ENCODE data around the gene RFX2.
"Not testable (repeated sequence)": the region's sequence is repeated elsewhere in the genome, so short reads cannot be mapped to it uniquely, and the experiment has no call there.

The RFX2 gene

DNA sequence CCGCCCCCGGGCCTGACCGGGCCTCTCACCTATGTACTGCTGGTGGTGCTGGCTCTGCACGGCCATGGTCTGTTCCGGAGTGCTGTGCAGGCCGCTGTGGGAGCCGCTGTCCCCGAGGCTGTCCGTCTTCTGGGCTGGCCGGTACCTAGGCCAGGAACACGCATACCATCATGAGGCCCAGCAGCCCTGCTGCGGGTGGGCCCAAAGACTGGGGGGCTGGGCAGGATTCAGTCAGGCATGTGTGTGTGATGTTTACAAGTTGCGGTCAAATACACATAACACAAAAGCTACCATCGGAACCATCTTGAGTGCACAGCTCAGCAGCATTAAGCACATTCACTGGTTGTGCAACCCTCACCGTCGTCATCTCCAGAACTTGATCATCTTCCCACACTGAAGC is 100.2 kb downstream of the RFX2 start:
- no peak for DNase-seq

DNA sequence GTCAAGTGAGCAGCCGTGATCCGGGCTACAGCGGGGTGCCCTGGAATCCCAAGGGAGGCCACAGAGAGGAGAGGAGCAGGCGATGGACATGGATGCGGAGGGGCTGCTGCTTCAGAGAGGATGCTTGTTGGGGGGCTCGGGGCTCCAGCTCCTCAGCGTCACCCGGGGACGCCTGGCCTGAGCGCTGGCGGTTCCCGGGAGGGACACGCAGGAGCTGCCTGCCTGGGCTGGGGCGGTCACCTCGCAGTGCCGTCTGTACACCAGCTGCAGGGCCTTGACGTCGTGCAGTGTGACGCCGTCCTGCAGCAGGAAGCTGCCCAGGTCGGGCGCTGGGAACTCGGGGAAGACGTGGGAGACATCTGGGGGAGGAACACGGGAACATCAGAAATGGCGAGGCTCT is 102.4 kb downstream of the RFX2 start:
- DNase-seq = no peak

DNA sequence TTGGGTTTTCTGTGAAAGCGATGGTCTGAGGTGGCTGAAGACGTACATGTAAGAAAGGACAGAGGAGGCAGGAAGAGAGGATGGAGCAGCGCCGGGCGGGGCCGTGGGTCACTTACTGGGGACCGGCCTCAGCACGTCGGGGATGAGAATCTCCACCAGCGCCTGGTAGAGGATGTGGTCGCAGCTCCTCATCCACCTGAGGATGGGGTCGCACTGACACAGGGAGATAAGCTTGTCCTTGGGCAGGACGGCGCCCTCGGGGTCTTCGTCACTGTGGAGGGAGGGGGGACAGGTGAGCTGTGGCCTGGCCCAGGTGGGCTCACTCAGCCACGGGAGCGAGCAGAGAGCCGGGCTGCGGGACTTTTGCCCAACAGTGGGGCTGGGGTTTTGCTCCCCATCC is 103.4 kb downstream of the RFX2 start:
- no peak for DNase-seq

DNA sequence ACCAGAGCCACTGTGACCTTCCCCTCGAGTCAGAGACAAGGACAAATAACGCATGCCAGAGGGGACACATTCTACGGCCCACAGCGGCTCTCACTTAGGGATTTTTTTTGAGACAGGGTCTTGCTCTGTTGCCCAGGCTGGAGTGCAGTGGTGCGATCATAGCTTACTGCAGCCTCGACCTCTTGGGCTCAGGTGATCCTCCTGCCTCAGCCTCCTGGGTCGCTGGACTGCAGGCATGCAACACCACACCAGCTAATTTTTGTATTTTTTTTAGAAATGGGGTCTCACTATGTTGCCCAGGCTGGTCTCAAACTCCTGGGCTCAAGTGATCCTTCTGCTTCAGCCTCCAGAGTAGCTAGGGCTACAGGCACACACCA is 104.2 kb downstream of the RFX2 start:
- not testable (repeated sequence) for DNase-seq

DNA sequence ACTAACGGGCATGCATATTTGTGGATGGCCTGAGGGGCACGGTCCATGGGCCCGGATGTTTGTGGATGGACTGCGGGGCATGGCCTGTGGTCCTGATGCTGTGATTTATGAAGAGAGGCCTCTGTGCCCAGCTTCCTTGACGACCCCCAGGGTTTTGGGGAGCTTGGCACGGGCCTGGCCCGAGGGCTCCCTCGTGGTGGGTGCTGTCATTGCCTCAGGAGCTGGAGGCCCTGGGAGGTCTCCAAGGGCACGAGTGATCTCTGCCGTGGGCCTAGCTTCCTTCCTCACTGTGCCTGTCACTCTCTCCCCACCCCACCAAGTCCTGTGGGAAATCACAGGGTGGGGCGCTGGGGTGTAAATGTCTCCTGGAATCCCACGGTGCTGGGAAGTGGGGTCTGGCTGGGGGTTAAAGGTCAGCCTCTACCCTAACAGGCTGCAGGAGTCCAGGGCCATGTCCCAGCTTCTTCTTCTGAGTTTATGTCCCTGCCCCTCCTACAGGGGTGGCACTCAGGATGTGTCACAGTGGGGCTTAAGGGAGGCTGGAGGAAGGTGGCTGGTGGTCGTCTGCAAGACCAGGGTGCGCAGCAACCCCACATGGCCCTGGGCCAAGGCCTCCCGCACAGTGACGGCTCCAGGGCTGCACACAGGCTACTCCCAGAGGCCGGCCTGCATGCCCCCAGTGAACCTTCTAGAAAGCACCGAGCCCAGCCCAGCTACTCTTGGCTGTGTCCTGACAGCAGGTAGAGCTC is 104.8 kb downstream of the RFX2 start:
- no peak for DNase-seq

DNA sequence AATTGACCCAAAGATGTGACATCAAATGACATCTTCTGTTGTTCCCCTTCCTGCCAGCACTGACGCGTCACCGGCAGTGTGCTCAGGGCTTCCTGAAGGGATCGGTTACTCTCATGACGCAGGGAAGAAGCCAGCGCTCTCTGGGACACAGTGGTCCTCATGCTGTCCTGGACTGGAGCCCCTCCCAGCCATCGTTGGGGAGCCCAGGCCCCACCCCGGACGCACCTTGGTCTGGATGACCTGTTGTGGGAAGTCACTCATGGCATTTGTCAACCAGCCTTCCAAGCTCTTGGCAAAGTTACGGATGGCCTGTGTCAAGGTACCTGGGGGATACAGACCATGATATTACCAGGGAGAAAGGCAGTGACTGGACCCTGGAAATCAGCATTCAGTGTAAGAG is 106.3 kb downstream of the RFX2 start:
- DNase-seq = no peak

DNA sequence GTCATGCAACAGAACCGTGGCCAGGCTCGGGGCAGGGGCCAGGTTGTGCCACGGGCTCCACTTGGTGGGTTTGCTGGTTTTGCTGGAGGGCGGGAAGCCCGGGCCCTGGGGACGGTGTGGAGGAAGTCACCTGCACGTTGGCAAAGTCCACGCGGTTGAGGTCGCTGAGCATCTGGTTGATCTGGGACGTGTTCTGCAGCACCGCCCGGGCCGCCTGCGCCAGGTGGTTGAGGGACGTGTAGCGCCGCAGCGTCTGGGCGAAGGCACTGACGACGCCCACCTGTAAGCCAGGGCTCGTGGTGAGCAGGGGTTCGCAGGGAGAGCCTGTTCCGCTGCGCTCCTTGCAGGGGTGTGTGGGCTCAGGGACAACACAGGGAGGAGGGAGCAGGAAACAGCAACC is 107.7 kb downstream of the RFX2 start:
- no peak for DNase-seq

DNA sequence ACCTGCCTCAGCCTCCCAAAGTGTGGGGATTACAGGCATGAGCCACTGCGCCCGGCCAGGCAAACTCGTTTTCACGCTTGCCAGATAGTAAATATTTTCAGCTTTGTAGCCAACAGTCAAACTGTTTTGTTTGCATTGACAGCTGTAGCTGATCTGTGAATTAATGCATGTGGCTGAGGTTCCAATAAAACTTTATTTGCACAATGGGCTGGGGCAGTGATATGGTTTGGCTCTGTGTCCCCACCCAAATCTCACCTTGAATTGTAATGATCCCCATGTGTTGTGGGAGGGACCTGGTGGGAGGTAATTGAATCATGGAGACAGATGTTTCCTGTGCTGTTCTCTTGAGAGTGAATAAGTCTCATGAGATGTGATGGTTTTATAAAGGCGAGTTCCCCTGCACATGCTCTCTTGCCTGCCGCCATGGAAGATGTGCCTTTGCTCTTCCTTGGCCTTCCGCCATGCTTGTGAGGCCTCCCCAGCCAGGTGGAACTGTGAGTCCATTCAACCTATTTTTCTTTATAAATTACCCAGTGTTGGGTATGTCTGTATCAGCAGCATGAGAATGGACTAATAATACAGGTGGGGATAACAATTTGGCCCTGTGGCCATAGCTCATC is 110.0 kb downstream of the RFX2 start:
- DNase-seq = no peak

DNA sequence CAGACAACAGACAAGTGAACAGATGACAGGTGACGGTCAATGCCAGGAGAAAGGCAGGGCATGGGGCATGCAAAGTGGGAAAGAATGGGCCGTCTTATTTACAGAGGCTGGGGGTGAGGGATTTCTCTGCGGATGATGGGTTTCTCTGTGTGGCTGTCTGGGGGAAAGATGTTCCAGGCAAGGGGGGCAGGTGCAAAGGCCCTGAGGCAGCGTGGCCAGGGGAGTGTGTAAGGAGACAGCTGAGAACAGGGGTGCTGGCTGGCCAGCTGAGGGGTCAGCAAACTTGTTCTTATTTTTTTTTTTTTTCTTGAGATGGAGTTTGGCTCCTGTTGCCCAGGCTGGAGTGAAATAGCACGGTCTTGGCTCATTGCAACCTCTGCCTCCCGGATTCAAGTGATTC is 110.6 kb downstream of the RFX2 start:
- DNase-seq = no peak

DNA sequence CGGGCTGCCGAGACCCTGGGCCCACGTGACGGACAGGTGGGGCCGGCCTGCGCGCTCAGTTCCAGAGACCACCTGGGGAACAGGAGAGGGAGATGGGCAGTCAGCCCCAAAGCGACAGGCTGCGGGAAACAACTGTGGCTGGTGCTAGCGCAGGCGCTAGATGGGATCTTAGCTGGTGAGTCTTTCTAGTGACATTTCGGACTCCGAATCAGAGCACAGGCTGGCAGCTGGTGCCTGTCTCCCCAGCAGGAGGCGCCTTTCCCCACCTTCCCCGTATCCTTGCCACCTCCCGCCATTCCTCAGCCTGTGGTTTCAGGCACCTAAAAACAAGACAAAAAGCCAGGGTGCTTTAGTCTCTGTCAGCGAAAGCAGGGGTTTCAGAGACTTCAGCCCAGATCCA is 112.9 kb downstream of the RFX2 start:
- no peak for DNase-seq

DNA sequence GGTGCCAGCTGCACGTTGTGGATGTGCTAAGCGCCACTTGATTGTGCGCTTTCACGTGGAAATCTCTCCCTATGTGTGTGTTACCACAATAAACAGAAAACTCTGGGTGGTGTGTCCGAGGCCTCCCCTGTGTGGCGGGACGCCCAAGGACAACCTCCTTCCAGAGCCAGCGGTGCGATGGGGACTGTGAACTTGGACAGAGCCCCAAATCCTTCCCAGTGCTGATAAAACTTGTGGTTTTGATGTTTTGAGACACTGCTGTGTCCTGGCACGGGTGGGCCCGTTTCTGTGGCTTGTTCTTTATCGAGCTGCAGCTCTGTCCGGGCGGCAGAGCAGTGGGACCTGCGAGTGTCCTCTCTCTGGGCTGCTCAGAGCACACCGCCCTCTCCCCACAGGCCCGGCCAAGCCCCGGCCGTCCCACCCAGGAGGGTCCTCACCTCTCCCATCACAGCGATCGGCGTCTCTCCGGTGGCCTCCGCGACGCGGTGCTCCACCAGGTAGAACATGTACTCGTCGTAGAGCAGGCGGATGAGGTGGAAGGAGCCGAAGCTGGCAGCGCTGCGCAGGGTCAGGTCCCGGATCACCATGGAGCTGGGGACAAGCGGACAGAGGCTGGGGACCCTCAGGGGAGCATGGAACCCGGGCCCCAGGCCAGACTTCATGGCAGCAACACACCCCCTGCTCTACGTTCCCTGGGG is 113.5 kb downstream of the RFX2 start:
- DNase-seq = no peak

DNA sequence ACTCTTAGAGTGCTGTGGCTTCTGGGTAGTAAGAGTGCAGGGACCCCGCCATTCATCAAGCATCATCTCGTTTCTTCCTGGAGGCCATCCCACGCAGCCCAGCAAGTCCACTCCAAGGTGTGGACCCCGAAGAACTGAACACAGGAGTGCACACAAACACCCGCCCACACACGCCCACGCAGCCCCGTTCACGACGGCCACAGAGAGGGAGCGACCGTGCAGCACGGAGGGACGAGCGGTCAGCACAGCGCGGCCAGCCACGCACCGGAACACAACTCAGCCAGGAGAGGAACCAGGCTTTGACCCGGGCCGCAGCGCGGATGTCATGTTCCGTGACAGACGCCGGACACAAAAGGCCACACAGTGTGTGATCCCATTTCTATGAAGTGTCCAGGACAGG is 114.2 kb downstream of the RFX2 start:
- DNase-seq = no peak

DNA sequence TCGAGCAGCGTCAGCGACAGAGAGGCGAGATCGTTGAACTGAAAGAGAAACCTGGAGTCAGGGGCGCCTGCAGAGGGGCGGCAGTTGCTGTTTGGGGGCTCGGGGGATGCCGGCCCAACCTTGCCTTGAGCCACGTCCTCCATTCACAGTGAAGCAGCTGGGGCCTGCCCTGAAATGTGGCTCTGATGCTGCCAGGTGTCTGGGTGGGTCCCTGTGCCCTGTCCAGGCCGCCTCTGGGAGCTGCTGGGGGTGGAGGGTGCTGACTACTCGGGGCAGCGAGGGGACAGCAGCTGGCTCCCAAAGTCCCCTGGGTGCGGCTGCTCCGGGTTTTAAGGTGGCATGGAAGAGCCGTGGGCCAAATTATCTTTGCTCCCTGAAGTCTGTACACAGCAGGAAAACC is 114.7 kb downstream of the RFX2 start:
- no peak for DNase-seq

DNA sequence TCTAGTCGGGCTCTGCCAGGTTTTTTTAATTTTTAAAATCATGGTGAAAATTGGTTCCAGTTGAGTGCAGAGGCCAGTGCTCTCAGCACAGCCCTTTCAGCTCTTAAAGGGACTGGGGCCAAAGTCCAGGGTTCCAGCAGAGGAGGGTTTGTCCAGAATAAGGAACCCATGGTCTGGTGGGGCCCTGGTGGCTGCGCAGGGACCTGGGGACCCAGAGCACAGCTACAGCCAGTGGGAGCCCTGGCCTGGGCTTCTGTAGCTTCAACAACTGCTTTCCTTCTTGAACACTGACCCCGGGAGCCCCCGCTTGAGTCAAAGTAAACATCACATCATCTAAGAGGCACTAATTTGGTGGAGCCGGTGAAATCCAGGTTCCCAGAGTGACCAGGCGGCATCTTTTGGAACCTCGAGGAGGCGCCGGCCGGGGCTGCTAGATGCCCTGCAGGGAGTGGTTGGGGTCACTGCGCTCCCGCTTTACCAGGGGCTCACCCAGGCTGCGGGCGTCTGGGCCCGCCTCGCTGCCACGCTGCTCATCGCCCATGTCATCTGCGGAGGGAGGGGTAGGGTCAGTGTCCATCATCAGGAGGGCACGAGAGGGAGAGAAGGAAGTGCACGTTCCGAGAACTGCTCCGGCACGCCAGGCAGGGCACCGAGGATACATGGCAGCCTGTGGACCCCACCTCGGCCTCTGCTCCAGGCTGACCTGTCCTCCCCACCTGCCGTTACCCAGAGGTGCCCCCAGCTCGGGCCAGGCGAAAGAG is 115.7 kb downstream of the RFX2 start:
- no peak for DNase-seq

DNA sequence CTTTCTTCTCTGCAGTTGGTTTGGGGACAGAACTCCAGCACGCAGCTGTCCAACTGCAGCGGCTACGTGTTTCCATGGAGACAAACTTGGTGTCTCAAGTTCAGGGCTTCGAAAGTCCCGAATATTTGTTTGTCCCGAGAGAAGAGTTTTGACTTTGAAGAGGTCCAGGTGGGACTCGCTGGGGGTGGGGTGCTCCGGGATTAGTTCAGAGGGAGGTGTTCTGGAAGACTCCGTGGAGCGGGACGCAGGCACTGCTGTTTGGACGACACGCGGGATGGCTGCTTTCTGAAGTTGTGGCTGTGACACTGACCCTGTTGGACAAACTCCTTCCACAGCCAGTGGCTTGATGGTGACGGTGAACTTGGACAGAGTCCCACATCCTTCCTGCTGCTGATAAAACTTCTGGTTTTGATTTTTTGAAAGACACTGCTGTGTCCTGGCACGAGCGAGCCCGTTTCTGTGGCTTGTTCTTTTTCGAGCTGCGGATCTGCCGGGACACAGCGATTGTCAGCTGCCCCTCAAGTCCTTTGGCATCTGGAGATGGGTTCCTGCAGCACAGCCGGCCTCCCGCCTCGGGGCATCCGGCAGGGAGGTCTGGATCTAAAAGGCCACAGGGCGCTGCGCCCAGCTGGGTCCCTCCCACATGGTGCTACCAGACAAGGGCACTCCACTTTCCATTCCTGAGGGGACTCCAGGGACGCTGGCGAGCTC is 116.5 kb downstream of the RFX2 start:
- no peak for DNase-seq

DNA sequence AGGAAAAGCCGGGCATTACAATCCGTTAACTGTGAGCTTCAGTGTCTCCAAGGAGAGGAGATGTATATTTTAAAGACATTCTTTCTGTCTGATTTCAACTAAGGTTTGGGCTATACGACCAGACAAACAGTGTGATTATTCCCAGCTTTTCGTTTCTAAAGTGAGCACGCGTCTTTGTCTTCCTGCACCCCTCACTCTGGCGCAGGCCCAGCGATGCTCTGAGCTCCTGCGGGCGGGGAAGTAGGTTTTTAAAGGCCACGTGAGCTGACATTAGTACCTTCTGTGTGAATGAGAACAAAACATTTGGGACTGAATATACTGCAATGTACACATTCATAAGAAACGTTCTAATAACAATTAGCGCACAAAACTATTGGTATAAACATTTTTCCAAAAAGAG is 117.1 kb downstream of the RFX2 start:
- DNase-seq = no peak

DNA sequence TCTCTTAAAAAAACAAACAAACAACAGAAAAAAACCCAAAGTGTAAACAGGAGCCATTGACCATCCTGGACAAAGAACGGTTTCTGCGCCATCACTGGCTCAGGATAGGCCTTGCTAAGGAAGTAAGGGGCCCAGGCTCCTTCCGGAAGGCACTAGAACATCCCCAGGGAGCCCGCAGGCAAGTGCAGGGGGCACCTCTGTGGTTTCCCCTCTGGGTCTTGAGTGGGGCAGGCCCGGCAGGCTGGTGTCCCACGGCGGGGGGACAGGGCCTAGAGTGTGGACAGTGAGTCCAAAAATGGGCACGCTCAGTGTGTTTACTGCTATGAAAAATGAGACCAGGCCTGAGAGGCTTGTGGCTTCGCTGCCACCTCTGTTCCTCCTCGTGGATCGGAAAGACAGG is 117.5 kb downstream of the RFX2 start:
- no peak for DNase-seq

DNA sequence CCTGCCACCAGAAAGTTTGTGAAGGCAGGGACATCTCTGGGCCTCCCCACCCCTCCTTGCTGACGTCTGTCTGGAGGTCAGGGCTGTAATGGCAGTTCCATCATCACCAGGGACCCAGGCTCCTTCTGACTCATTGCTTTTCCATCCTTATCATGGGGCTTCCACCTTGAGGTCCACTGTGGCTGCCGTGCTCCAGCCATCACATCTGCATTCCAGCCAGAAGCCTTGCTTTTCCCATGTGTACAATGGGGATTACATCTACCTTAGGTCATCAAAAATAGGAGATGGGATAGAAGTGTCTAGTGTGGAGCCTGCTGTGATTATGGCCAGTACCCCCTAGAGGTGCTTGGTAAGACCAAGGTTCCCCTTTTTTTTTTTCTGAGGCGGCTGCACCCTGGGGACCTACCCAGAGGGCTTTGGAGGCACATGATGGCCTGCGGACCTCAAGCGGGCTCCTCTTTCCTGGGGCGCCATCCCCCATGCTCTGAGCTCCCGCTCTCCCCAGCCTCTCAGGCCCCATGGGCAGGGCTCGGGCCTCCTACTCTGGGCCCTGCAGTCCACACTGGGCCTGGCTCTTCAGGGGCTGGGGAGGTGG is 119.0 kb downstream of the RFX2 start:
- no peak for DNase-seq

DNA sequence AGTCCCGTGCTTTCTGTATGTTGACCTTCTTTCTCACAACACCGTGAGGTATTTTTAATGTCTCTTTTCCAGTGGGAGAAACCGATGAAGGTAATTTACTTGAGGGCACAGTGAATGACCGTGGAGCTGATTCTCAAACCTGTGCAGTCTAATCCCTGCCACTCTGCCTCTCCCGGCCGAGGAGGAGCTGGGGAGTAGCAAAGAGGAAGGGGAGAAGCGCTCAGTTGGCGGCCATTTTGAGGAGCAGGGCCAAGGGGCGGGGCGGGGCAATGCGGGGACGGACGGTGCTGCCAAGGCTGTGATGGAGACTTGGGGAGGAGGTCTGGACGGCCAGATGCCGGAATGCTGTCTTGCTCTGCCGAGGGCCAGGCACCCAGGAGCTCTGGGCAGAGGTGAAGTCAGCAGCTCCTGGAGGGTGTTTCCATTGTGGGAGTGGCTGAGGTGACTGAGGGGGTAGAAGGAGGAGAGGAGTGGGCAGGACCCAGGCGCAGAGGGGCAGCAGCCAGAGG is 120.0 kb downstream of the RFX2 start:
- DNase-seq = no peak

DNA sequence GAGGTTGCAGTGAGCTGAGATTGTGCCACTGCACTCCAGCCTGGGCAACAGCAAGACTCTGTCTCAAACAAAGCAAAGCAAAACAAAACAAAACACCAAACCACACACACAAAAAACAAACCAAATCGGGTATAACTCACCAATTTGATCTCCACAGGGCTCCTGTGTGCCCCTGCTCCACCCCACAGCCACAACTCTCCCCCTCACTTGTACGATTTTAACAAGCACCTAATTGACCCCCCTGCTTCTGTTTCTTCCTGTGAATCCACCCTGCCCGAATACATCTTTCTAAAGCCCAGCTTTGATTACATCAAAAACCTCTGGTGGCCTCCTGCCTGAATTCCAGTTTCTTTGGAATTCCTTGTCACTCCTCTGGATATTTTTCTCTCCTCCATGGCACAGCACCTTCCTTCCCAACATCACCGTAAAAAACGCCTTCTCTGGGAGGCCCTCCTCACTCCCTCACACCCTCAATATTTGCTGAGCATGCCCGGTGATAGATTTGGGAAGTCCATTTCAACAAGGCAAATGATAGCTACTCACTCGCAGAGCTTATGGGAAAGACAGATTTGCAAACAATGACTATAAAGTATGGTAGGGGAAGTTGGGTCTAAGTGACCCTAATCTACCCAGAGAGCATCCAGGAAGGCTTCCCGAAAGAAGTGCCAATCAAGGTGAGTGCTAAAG is 120.8 kb downstream of the RFX2 start:
- no peak for DNase-seq

DNA sequence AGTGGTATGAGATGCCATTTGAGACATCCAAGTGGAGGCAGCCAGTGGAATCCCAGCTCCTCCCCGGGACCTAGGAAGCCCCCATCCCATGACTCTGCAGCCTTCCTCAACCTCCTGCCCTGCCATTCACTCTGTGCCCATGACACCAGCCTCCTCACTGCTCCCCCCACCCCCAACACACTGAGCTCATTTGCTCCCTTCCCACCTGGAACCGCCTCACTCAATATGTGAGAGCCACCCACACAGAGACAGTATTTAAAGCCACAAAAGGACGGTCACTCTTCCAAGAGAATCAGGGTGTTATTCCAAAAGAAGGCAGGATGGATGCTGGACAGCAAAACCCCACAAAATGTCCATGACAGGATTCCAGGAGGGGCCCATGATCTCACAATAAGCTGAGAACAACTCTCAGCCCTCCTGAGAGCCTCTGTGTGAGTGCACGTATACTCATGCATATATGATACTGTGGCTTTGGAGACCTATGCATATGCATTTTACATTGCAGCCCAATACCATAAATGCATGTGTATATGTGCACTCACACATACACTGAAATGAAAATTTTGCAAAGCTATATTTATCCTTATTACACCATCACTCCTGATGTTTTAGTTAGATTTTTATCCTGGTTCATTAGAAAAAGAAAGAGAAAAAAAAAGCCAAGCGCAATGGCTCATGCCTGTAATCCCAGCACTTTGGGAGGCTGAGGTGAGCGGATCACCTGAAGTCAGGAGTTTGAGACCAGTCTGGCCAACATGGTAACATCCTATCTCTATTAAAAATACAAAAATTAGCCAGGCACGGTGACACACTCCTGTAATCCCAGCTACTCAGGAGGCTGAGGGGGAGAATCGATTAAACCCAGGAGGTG is 121.5 kb downstream of the RFX2 start:
- no peak for DNase-seq
